Globus pallidus (tissue), 1 donor: ENCODE data around the gene PKD1.

Source experiments
- DNase-seq: peaks from one replicate; pipeline ENCODE4 v3.0.0-alpha.2; 2015; ENCODE audit warnings: low spot score

PKD1 gene

DNA sequence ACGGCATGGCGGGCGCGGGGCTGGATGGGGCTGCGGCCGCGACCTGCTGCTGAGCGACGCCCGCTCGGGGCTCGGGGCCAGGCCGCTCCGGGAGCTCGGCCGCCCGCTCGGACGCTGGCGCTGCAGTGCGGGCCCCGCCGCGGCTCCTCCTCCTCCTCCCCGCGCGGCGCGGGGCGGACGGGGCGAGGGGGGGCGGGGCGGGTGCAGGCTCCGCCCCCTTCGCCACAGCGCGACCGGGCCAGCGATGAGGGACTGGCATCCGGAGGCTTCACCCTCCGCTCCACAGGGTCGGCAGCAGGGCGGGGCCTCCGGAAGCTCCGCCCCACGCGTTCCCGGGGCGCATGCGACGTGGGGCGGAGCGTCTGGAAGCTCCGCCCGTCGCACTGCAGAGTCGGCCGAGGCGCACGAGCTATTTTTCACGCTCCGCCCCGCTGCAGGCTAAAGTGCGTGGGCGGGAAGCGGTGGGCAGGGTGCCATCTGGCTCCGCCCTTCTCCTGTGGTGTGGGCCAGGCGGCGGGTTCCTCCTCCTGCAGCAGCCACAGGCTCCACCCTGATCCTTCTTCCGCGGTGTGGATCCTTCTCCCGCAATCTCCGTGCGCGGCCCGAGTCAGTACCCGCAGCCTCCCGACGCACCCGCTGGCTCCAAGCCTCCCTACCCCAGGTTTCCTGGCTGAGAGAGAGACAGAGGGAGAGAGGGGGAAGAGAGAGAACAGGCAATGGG is at the start of gene PKD1:
Gene PKD1 (minus strand): TSS at position 129 of the 721 bp plus-strand sequence. CDS start 209 bp downstream, outside the sequence.
- DNase-seq, result peak; percentile 89

- no peak for DNase-seq
Observed at GRCh38 chr16:2184962-2185361, 49.3 kb upstream of the PKD1 start.

DNA sequence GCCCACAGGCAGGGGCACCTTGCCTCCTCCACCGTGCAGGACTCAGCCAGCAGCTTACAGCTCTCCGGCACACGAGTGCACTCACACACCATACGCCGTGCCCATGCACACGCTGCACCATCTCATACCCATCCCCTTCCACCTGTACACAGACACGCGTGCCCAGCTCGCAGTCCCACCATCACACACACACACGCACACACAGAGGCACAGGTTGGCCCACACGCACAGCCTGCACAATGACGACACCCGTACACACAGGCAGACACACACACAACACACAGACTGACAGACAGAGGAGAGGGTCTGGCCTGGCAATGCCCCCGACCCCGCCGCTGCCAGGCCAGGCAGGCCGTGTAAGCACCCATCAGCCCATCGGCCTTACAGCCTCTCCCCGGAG is 48.6 kb upstream of the PKD1 start:
- DNase-seq, result no peak

DNA sequence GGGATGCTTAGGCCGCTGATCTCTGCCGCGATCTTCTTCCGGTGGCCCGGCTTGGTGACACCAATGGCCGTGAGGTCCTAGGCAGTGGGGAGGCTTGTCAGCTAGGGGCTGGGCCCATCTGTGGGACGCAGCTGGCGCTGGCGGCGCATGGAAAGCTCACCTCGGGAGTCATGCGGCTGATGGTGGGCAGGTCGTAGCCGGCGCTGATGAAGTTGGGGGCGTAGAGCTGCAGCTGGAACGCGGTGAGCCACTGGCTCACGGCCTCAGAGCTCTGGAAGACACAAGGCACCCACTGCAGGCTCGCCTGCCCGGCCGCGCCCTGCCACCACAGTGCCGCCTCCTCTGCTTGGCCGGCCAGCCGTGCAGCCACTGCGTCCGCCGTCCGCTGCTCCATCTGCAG is 48.0 kb upstream of the PKD1 start:
- DNase-seq, result no peak

DNA sequence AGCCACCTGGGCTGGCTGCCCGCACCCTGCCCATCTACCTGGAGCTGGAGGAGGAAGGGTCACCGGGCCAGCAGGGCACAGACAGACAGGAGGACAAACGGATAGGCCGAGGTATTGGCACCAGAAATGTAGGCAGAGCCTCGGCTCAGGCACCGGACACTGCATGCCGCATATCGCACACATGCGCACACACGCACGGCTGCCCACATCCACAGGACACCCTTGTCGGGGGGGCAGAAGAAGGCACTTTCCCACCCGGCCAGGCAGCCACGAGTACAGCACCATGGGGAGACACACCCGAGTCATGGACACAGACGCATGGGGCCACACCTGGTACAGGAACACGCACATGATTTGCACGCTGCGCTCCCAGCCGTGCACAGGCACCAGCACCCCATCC is 46.3 kb upstream of the PKD1 start:
- no peak for DNase-seq

DNA sequence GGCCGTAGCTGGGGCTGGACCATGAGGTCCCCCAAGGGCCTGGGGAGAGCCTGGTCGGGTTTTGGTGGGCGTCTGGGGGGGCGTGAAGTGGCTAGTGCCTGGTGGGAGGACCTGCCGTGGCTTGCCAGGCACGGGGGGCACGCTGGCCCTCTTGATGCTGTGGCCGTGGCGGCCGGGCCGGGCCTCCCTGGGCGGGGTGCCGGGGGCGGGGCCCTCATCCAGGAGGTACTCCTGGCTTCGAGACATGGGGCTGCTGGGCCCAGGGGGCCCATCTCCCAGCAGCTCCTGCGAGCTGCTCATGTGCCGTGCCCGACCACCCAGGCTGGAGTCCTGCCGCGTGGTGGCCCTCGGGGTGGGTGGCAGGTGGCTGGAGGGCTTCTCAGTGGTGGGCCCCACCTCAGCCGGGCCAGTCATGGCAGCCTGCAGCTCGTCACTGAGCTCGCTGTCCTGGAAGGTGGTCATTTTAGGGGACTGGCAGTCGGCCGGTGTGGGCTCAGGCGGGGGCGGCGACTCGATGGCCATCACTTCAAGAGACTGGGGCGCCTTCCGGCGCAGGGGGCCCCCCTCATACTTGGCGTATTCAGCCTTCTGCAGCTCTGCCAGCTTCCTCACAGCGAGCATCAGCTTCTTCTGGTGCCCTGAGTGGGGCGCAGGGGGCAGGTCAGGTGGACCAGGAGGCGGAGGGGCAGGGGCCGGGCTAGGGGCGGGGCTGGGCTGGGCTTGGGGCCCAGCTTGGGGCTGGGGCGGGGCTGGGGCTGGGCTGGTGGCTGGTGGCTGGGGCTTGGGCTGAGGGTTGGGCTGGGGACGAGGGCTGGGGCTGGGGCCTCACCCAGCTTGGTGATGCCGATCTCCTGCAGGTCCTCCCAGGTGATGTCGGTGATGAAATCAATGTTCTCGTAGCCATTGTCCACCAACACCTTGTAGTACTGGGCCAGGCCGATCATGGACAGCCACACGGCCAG is 45.5 kb upstream of the PKD1 start:
- DNase-seq, result no peak

GRCh38 chr16:2180461-2180860 is 44.8 kb upstream of the PKD1 start:
- DNase-seq, result no peak

GRCh38 chr16:2179576-2179975 is 43.9 kb upstream of the PKD1 start:
- DNase-seq, result no peak

GRCh38 chr16:2179107-2179501 is 43.4 kb upstream of the PKD1 start:
- no peak for DNase-seq

DNA sequence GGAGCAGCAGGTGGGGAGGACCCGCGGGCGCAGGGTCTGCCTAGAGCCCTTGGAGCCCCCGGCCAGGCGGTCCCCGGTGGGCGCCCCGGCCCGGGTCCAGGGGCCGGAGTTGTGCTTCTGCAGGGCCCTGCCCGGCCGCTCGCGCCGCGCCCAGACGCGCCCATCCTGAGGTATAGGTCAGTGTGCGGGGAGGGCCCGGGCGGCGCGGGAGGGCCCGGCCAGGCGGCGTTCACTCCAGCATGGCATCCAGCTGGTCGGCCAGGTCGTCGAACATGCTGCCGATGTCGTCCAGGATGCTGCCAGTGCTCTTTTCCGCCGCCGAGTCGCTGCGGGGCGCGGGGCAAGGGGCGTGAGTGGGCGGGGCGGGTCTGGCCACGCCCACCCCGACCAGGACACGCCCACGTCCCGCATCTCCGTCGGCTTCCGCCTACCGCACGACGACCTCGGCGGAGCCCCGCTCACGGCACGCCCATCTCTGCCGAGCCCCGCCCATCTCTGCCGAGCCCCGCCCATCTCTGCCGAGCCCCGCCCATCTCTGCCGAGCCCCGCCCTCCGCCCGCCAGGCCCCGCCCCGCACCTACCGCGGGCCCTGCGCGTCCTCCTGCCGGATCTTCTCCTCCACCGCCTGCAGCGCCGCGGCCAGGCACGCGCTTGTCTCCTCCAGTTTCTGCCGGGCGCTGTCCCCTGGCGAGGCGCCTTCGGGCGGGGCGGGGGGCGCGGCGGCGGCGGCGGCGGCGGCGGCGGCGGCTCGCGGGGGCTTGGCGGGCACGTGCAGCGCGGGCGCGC is 42.8 kb upstream of the PKD1 start:
- DNase-seq, result no peak

- DNase-seq, result no peak
Observed at GRCh38 chr16:2177561-2177960, 41.9 kb upstream of the PKD1 start.

- DNase-seq, result no peak
Observed at GRCh38 chr16:2177101-2177500, 41.4 kb upstream of the PKD1 start.

- no peak for DNase-seq
Observed at GRCh38 chr16:2176047-2176446, 40.3 kb upstream of the PKD1 start.

GRCh38 chr16:2175454-2175853 is 39.8 kb upstream of the PKD1 start:
- DNase-seq, result no peak

- no peak for DNase-seq
Observed at GRCh38 chr16:2174396-2175131, 38.9 kb upstream of the PKD1 start.

DNA sequence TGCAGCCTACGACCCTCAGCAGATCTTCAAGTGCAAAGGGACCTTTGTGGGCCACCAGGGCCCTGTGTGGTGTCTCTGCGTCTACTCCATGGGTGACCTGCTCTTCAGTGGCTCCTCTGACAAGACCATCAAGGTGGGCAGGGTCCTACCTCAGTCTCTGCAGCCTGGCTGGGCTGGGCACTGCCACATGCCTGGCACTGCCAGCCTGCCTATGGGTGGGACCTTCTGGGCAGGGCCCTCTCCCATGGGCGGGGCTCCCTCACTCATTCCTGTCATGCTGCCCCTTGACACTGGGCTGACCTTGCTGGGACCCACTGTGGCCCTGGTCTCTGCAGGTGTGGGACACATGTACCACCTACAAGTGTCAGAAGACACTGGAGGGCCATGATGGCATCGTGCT is 38.2 kb upstream of the PKD1 start:
- DNase-seq, result no peak

DNA sequence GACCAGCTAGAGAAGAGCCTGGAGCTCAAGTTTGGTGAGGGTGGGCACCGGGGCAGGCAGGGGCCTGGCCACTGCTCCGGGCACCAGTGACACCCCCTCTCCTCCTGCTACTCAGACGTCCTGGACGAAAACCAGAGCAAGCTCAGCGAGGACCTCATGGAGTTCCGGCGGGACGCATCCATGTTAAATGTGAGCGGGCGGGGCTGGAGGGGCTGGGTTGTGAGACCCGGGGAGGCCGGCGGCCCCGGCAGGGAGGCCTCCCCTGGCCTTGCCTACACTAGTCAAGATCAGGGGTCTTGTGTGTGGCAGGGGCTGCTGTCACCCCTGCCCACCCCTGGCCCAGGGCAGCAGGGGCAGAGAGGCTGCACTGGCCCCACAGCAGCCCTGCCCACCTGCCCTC is 37.7 kb upstream of the PKD1 start:
- no peak for DNase-seq

DNA sequence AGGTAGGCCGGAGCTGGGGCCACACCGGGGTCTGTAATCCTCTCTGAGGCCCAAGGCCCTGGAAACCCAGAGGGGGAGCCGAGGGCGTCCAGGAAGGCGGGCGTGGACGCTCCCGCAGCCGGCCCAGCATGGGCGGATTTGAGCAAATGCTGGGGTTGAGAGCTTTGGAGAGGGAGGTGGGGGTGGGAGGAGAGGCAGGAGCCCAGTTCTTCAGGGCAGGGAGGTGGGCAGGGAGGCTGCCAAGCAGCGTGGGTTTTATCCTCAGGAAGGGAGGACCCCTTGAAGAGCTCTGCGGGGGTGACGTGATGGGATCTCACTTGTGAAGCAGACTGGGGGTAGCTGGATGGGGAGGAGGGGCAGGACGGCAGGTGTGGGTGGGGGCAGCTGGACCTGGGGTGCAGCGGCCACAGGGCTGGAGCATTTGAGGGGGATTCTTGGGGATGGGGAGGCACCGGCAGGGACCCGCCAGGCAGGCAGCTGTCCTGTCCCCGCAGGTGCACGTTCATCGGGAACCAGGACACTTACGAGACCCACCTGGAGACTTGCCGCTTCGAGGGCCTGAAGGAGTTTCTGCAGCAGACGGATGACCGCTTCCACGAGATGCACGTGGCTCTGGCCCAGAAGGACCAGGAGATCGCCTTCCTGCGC is 37.1 kb upstream of the PKD1 start:
- DNase-seq, result no peak

GRCh38 chr16:2171601-2172178 is 36.0 kb upstream of the PKD1 start:
- no peak for DNase-seq

- DNase-seq, result no peak
Observed at GRCh38 chr16:2170587-2171435, 35.1 kb upstream of the PKD1 start.
